Measurements from ENCODE around the gene TBC1D9.
A peak's percentile ranks its signal among the peaks of the same experiment; 100 is the strongest.

GRCh38 chr4:140609548-140610425 lies 146.4 kb downstream of the TBC1D9 start:
- TF ChIP-seq CTCF (conservative IDR thresholded peaks at IDR 0.05; ENCODE audit: low read length) (peak; percentile 87), EZH2phosphoT487 (IDR thresholded peaks at IDR 0.05; ENCODE audit: borderline replicate concordance, low read depth, low read length) (no peak)
